ENCODE results near the gene SORBS1. TPM values are rescaled to one million over a fixed set of nuclear protein-coding genes. Genes with fewer than 3 reads are reported as not detected.

SORBS1 gene
- total and polyA plus RNA-seq, 9 of the 15 experiments (the other 6 are each of a cell fraction or from before 2014, with no cell fraction given), result 2.0 to 13.3 (median 6.5) TPM

DNA sequence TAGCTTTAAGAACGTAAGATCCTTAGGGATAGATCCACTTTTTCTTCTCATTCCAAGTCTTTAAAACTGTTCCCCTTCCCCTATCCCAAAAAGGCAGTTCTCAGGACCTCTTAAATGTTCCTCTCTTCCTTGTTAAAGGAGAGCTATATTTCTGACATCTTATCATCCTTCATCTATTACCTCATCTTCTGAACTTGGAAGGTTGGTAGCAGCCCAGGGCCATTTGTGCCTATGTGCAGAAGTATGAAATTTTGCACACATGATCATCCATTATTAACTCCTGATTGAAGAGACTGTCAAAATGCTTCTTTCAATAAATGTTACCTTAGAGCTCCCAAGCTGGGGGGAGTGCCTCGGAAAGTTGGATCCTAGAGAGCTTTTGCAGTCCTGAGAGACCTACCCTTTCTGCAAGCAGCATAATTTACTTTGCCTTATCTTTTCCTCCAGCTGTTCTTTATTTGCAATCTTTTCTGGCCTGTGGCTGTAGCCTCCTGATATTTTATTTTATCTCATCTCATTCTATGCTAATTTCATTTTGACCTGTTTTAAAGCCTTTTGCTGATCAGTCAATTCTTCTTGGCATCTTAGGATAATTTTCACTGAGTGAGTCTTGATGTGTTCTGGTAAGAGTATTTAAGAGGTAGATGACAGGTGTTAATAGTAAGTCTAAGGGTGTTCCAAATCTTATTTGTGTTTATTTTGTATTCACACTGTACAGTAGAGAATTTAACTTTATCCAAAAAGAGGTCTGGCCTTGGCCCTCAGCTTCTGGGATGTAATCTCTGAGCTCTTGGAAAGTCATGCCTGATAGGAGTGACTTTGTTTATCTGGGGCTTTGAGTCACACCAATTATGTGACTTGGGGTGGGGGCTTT, 135.3 kb downstream of the SORBS1 start (continued):
- no peak for TF ChIP-seq POLR3G (IDR thresholded peaks at IDR 0.05; ENCODE audit: extremely low read depth, insufficient read length, insufficient replicate concordance)
- TF ChIP-seq TAF9B (IDR thresholded peaks at IDR 0.05; ENCODE audit: partially characterized antibody), result no peak
- no peak for TF ChIP-seq SP2 (IDR thresholded peaks at IDR 0.05; ENCODE audit: extremely low read depth, low read depth, low read length, poor library complexity, severe bottlenecking)
- no peak for TF ChIP-seq U2AF2 (optimal IDR thresholded peaks at IDR 0.05; ENCODE audit: low read depth, low read length)
- TF ChIP-seq MYNN (IDR thresholded peaks at IDR 0.05), result no peak
- no peak for TF ChIP-seq MYNN (CRISPR knock-in tag; IDR thresholded peaks at IDR 0.05)

DNA sequence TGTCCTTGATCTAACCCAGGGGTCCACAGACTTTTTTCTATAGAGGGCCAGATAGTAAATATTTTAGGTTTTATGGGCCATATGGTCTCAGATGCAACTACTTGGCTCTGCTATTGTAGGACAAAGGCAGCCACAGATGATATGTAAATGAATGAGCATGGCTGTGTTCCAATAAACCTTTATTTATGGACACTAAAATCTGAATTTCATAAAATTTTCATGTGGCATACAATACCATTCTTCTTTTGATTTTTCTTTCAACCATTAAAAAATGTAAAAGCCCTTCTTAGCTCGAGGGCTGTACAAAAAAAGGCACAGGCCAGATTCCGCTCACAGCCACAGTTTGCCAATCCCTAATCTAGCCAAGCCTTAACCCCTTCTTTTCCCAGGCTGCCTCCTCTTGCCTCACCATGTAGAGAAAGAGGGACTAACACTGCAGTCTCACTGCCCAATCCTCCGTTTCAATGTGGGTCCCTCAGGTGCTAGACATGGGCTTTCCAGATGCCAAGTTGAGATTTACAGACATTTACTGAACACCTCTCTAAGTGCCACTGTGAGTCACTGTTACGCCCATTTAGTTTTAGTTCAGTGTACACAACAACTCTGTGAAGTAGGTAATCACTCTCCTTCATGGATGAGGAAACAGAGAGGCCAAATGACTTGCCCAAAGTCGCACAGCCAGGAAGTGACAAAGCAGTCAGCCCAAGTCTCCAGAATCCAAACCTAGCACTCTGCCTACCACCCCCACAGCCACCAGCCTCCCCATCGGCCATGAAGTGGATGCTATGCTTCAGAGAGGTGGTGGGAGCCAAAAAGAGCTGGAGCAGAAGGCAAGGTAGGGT, 137.8 kb downstream of the SORBS1 start:
- no peak overlapping the region for H3K4me2 ChIP-seq (ENCODE audit: insufficient read depth, low read length)
- H3K4me1 ChIP-seq (replicated peaks in 1 of 2; ENCODE audit: control insufficient read depth in 2 of 2, insufficient read depth in 2 of 2, low read length in 2 of 2), result peaks cover 0 to 20% of the 10 kb centered on the region in 2 experiments; a peak in 4 of 5 replicates
- no peaks in the 10 kb centered on the region for H3K9me3 ChIP-seq (replicated peaks; ENCODE audit: control insufficient read depth, insufficient read depth, low read depth, low read length)
- H4K20me1 ChIP-seq (replicated peaks; ENCODE audit: control insufficient read depth, insufficient read depth, low read length), result 0 out of 2 replicates have a peak, but pooled peaks cover 9% of the 10 kb centered on the region
- no peak overlapping the region for H2AFZ ChIP-seq (ENCODE audit: low read depth, low read length)
- TF ChIP-seq, protein P1, sequence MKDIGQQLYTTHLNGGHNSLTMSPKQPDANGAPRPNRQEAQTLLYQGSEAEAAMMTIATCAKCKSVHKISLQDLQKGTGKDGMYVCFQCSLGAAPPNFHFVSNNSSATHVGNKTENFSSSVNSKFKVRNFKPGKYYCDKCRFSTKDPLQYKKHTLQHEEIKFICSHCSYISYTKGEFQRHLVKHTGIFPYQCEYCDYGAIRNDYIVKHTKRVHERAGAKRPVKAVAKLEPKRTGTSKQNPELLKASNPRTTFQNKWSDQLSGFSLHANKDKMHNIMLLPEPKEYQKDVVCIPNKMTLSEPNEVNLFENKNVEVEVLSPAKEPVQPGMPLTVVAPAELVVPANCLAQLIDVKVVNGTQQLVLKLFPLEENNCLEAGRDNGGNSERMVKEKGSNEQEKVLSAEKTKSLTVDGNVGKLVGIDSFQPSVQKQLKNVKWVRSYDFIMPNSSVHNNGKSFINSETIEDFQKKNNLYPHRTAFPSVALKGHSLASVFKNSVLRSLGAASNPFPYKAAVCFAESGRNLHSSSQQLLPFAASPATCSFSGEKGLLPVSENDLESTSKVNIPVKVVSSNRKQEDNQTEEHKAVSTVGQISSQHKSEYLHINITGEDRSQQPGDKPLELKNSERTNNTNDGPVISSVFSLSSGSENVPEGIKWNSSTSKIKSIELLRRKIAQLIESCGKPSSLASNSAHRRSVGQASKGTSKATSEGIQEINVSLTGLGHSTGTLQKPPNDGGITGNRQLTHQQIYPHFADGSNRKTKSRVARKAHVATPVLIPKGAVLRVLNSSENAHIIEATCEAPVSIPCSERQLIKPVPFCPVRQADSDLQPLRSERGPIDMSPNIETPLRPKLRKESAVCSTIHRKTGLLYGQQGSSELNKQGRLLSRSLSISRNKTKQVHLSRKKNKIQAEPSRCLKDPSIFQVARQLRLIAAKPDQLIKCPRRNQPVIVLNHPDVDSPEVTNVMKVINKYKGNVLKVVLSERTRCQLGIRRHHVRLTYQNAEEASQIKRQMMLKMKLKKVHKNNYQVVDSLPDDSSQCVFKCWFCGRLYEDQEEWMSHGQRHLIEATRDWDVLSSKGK (CRISPR knock-in tag; IDR thresholded peaks at IDR 0.05), result no peak
- TF ChIP-seq ZNF589 (CRISPR knock-in tag; IDR thresholded peaks at IDR 0.05; ENCODE audit: low read depth) (no peak), BRCA1 (IDR thresholded peaks at IDR 0.05) (no peak), BRCA1 (CRISPR knock-in tag; IDR thresholded peaks at IDR 0.05) (no peak), SMARCB1 (IDR thresholded peaks at IDR 0.05; ENCODE audit: insufficient read length, low read depth) (no peak), MAZ (CRISPR knock-in tag; conservative IDR thresholded peaks at IDR 0.05 in 1 of 2, IDR thresholded peaks at IDR 0.05 in 1 of 2) (no peak), TFAM (CRISPR knock-in tag; conservative IDR thresholded peaks at IDR 0.05) (no peak), NR2C1 (IDR thresholded peaks at IDR 0.05) (no peak), NR2C1 (tag; IDR thresholded peaks at IDR 0.05) (no peak)
- TF ChIP-seq, protein P2, sequence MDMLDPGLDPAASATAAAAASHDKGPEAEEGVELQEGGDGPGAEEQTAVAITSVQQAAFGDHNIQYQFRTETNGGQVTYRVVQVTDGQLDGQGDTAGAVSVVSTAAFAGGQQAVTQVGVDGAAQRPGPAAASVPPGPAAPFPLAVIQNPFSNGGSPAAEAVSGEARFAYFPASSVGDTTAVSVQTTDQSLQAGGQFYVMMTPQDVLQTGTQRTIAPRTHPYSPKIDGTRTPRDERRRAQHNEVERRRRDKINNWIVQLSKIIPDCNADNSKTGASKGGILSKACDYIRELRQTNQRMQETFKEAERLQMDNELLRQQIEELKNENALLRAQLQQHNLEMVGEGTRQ (CRISPR knock-in tag; IDR thresholded peaks at IDR 0.05), result no peak
- intact Hi-C loops (cut with micrococcal nuclease), result no loop called here
- ChIA-PET CTCF (ENCODE audit: low intra/inter-chr PET ratio) (no interaction called here), POLR2A (interaction anchor here (0.6 kb wide), 2 partner anchors 100 to 722 kb away, joined by 3 read pairs; no protein-coding TSS in a partner anchor)
- no peak overlapping the region for H3K4me3 ChIP-seq
- H3K79me2 ChIP-seq (ENCODE audit: control insufficient read depth, insufficient read depth, low read length), result no peaks in the 10 kb centered on the region
- H3K27ac ChIP-seq (ENCODE audit: extremely low read depth, low read depth, low read length), result no peak overlapping the region
- FAIRE-seq, result no peak
- no peaks in the 10 kb centered on the region for H3K9me1 ChIP-seq (ENCODE audit: control insufficient read depth, insufficient read depth, low read length)
- ATAC-seq, result no peak
- H3K36me3 ChIP-seq (ENCODE audit: control insufficient read depth, insufficient read depth, low read length), result no peaks in the 10 kb centered on the region; the same call in 2 of the 3 replicates
- no peak overlapping the region for H3K9ac ChIP-seq (ENCODE audit: insufficient read depth in 1 of 2, low read depth in 2 of 2, low read length in 2 of 2)
- BruUV-seq (replicated peaks), result no TSS peak
- WGBS (ENCODE audit: insufficient coverage, low coverage, missing lambda C conversion rate), result 60% methylated on average over 5 of the region's 6 CpGs
- in situ Hi-C loops (cut with MboI), result no loop called here
- no peaks in the 10 kb centered on the region for H3K27me3 ChIP-seq (ENCODE audit: control insufficient read depth in 2 of 2, insufficient read depth in 2 of 2, low read length in 2 of 2)
- no peak for DNase-seq (ENCODE audit: extremely low read depth in 1 of 4, low spot score in 3 of 4)
